ENCODE measurements around the gene NDUFA12. TPM values are rescaled to one million over a fixed set of nuclear protein-coding genes. Genes with fewer than 3 reads are reported as not detected.

NDUFA12 gene
- total RNA-seq, 1 donor from 2014 or later, result 76.5 TPM

DNA sequence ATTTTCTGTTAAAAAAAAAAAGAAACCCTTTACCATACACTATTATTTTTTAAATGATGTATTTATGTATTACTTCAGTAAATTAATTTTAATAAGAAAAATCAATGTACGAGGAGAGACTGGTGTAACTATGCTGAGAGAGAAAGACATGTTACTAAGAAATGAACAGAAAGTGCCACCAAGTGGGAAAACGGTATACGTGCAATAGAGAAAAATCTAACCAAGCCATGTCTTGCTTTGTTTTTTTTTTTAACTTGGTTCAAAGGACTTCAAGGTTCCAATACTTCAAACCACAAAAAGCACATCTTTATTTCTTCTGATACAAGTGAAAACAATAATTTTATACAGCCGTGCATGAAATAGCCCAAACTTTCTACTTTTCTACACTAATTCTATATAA, 22.9 kb downstream of the NDUFA12 start:
- no peak for DNase-seq (ENCODE audit: low spot score)

DNA sequence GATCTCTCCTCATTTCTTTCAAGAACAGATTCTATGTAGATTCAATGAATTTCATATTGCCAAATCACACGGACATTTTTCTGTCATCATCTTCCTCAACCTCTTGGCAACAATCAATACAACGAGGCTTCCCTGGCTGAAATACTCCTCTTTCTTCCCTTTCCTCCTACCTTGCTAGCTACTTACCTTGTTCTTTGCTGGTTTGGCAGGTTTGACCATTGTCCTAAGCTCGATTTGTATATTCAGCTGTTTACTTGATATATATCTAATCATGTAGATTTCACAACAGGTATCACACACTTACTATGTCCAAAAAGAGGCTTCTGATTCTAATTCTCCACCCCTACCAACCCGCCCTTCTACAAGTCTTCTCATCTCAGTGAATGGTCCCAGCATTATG, 23.6 kb downstream of the NDUFA12 start:
- DNase-seq (ENCODE audit: low spot score), result no peak

DNA sequence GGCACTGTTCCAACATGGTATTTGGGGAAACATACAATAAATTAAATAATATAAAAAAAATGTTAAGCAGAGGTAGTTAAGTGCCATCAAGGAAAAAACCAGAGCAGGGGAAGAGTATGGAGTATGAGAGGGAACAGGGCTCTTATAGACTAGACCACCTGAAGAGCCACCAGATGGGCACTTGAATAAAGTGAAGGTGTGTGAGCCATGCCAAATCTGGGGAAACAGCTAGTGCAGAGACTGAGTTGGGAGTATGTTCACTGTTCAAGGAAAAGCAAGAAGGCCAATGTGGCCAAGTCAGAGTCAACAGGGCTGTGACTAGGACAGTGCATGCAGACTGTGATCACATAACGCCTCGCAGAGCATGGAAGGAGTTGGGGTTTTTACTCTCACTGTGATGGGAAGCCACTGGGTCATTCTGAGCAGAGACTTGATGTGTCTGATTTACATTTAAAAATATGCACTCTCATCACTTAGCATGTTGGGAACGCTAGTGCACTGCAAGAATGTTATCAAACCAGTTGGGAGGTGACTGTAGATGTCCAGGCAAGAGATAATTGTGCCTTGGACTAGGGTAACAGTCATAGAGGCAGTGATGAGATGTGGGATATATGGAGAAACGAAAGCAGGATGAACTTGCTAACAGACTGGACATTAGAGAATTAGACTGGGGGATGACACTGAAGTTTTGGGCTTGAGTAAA, 25.6 kb downstream of the NDUFA12 start:
- no peak for DNase-seq (ENCODE audit: low spot score)

DNA sequence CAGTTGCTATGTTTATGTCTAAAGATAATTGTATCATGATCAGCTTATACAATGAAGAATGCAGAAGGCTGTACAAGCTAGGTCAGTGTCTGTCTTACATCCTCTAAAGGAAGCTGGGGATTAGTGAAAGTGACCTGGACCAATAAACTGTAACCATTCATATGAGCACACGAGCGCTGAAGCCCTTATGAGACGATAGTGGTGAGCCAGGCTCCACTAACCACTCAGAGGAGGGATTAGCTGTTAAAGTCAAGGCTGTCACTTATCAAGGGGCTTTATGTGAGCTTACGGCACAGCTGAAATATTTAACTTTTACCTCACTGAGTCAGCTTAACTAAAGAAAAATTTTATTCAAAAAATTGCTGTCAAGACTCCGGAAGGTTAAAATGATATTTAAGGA, 30.3 kb downstream of the NDUFA12 start:
- DNase-seq (ENCODE audit: low spot score), result no peak

DNA sequence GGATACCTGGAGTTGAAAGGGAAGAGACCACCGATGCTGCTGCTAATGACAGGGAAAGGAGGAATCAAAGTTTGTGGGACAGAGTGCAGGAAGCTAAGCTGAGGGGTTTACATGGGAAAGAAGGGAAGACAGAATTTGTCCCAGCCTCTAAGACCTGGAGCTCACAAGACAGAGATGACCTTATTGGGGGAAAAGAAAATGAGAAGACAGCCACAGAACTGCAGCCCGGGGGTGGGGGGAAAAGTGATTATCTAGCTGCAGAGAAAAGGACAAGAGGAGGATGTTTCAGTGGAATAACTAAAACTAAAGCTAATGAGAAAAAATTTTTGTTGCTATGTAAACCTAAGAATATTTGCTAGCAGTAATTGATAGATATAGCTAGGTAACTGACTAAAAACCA, 30.7 kb downstream of the NDUFA12 start:
- no peak for DNase-seq (ENCODE audit: low spot score)

DNA sequence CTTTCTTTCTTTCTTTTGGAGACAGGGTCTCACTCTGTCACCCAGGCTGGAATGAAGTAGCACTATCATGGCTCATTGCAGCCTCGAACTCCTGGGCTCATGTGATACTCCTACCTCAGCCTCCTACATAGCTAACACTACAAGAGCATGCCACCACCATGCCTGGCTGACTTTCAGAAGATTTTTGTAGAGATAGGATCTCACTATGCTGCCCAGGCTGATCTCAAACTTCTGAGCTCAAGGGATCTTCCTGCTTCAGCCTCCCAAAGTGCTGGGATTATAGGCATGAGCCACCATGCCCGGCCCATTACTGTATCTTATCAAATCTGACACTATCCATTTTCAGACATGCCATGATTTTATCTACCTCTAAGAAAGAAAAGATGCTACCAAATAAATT, 31.6 kb downstream of the NDUFA12 start:
- DNase-seq (ENCODE audit: low spot score), result no peak

DNA sequence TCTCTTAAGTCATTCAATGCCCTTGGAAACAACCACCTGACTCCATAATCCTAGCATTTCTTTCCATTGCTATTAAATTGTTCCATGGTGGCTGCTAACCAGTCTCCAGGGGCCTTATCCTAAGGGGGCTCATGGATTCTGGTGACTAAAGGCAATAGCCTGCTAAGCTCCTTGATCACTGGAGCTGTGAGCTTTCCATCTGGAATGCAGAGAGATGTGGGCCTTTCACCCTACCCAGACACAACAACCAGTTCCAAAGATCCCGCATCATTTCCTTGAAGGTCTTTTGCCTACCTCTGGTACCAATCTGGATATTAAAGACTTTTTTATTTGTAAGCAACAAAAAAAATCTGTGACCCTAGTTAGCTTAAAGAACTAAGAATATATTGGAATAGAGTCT, 32.9 kb downstream of the NDUFA12 start:
- DNase-seq (ENCODE audit: low spot score), result no peak

DNA sequence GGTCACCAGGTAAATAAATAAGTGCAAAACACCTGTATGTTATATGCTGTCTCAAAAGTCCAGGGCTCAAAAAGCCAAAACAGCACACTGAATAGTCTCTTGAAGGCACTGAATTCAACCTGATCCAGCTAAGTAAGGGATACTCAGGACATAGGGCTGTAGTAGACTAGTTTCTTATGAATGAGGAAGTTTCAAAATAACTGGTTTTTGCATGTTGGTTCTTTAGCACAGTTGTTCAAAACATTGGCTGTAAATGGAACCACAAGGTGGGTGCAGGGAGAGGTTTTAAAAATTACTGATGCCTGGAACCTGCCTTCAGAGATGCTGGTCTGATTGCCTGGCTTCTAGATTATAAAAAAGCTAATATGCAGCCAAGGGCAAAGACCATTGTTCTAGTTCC, 34.1 kb downstream of the NDUFA12 start:
- no peak for DNase-seq (ENCODE audit: low spot score)

DNA sequence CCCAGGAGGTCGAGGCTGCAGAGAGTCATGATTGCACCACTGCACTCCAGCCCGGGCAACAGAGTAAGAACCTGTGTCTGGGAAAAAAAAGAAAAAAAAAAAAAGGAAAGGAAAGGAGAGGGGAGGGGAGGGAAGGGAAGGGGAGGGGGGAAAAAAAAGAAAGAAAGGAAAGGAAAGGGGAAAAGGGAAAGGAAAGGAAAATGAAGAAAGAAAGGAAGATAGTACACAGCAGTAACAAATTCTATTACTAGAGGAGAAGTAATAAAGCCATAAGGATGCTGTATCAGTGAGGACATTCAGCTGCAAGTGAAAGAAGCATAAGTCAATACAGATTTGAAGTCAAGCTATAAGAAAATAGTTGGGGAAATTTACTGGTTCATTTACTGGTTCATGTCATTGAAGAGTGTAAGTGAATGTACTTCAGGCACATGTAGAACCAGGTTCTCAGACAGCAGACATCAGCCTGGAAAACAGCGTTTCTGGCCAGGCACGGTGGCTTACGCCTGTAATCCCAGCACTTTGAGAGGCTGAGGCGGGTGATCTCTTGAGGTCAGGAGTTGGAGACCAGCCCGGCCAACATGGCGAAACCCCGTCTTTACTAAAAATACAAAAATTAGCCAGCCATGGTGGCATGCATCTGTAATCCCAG, 37.4 kb downstream of the NDUFA12 start:
- no peak for DNase-seq (ENCODE audit: low spot score)

DNA sequence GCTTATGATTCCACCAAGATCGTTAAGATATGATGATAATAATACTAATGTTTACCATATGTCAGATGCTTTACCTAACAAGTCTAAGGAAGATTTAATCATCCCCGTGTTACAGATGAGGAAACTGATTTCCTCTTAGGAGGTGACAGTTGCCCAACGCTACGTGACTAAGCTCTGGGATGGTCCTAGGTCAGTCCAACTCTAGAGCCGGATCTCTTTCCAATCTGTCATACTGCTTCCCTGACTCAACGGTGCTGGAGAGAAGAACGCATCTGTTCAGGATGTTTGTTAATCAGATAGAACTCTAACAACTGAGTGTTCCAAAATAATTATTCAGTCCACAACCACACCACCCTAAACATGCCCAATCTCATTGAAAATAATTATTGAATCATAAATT, 39.8 kb downstream of the NDUFA12 start:
- no peak for DNase-seq (ENCODE audit: low spot score)

DNA sequence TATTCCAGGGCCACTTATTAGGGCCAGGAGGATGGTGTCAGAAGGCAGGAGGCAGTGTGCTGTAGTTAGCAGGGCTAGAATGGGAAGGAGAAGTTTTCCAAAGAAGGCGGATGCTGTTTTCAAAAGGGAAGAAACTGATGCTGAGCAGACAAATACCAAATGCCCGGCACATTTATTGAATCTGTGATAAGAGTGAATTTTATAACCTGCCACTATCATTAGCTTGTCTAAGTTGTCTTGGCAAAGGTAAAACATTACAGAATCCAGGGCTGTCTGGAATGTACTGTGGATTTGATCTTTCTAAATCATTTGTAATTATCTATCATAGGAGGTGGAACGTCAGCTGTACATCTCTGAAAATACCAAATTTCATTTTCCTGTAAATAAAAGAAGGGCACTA, 40.8 kb downstream of the NDUFA12 start:
- no peak for DNase-seq (ENCODE audit: low spot score)

DNA sequence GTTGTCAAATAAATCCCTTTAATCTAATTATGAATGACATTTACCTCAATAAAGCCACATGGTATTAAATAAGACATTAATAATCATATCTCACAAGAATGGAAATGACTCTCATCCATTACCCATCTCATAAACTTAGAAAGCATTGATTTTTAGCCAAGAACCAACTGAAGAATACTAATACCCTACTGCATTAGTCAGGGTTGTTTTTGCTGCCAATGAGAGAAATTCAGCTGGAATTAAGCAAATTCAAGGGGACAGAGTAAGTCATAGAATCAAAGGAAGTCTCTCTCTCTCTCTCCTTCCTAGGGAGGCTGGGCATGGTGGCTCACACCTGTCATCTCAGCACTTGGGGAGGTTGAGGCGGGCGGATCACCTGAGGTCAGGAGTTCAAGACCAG, 41.6 kb downstream of the NDUFA12 start:
- no peak for DNase-seq (ENCODE audit: low spot score)

DNA sequence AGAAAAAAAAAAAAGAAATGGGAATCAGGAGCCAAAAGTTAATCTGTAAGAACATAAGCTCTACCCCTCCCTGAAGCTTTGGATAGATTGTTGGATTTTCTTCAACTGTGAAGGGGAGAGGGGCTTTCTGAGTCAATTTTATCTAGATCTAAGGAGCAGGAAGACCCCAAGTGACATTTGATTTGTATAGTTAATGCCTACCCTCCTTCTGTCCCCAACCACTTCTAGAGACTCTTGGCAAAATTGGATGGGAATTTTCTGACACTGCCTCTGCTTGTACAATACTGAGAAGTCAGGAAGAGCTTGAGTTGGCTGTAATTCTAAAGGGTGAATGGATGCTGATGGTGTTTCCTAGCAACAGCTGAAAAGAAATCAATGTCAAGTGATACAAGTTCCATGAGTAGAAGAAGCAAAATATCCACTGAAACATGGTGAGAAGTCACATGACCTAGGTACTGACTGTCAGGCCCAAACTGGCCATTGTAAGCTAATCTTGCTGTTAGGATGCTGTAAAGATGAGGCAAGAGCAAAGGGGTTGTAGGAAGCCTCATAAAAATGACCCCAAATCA, 42.2 kb downstream of the NDUFA12 start:
- no peak for DNase-seq (ENCODE audit: low spot score)

DNA sequence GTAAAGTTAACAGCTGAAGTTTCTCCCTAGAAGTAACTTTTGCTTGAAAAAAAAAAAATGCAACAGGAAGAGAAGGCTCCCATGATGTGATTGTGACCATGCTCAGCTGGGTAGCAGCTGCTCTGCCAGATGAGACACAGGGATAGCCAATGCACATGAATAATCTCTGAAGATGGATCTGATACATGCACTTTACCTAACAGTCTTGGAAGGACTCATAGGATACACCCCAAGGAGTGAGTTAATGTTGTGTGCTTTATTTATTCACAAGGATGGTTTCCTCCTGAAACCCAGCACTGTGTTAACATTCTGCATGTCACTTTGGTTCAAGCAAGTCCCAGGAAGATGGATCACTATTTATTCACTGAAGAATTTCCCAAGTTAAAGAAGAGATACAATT, 46.5 kb downstream of the NDUFA12 start:
- no peak for DNase-seq (ENCODE audit: low spot score)

DNA sequence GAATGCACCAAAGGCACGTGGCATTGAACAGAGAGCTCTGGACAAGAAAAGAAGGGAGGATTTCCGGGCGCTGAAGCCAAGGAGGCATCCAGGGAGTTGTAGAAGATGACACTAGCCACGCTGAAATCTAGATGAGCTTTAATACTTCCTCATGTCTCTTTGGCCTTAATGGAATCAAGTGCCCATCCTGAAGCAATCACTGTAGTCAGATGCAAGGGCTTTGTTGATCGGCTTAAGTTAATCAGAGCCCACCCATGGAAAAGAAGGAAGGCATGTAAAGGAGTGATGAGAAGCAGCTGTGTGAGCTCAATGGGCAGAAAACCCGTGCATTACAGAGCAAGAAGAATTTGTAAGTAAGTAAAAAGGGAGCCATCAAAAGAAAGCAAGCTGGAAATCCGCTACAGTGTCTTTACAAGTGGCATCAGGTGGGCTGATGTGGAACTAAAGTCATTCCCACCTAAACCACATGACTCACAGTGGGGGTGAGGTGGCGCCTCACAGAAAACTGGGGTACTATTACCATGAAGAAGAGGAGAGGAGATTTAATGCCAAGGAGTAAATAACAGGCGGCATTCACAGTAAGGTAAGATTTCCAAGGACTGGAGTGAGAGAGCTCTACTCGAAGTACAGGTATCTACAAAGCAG, 48.4 kb downstream of the NDUFA12 start:
- DNase-seq (ENCODE audit: low spot score), result no peak

DNA sequence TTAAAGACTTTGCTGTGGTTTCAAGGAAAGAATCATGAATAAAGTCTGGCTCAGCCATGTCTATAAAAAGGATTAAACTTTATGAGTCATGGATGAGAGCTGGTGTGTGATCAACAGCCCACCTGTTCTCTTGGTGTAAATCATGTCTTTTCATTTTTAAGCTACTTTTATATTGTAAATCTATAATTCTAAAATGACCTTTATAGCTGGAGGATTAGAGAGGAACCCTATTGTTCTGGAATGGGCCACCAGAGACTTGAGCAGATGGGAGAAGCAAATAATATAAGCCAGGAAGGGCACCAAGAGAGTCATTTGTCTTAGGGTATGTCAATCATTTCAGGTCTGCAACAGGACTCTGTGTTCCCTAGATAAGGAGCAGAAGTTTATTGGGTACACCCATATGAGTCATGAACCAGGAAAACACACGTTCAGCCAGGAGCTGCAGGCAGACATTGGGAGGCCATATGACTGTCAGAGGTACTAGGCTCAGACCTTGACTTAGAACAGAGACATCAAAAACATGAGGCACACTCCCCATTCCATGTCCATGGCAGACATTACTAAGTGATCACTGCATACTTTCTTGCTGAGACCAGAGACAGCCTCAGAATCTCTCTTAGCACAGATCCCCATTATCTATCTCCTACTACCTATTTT, 49.3 kb downstream of the NDUFA12 start:
- DNase-seq (ENCODE audit: low spot score), result peak; percentile 12

DNA sequence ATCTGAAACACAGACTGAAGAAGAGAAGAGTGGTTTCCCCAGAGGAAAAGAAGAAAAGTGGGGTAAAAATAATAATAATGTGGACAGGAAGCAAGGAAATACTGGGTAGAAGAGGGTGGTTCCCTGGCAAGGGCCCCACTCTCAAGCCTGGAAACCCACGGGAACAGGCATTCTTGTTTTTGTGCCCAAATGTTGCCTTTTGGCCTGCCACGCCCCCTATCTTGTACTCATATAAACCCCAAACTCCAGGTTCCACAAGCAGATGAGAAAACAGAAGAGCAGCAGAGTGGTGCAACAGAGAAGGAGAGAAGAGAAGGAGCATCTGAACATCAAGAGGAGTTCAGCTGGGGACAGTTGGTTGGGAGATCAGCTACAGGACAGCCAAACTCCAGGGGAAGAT, 51.2 kb downstream of the NDUFA12 start:
- no peak for DNase-seq (ENCODE audit: low spot score)

DNA sequence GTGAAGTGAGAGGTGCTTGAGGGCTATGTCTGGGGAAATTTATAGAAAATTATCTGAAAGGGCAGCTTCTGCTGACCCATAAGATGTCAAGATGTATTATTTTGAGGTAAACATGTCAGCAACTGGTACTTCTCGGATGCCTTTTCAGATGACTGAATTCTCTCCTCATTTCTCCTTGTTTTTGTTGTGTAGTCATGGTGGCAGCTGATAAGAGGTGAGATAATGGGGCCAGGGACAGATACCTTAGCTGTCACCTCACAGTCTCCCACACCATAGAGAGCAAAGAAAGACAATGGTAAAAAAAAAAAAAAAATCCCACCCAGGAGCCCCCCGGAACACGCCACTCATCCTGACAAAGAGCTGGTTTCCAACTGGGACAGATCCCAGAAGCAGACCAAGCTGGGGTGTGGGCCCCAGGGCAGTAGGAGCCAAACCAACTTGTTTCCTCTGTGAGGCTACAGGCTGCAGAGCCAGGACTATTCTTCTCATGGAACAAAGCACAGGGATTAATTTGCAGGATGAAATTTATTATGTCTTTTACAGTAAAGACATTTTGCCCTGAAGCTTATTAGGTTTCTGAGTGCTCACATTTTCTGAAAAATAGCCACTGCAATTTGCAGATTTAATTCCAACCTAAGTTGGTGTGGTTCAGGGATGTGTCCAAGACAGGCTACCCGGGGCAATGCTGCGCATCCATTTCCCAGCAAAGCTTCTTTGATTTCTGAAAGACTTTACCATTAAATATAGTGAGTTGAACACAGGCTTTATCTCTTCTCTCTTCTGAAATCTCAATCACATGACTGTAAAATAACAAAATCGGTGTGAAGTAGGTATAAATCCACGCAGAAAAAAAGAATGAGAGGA, 52.2 kb downstream of the NDUFA12 start:
- DNase-seq (ENCODE audit: low spot score), result no peak

DNA sequence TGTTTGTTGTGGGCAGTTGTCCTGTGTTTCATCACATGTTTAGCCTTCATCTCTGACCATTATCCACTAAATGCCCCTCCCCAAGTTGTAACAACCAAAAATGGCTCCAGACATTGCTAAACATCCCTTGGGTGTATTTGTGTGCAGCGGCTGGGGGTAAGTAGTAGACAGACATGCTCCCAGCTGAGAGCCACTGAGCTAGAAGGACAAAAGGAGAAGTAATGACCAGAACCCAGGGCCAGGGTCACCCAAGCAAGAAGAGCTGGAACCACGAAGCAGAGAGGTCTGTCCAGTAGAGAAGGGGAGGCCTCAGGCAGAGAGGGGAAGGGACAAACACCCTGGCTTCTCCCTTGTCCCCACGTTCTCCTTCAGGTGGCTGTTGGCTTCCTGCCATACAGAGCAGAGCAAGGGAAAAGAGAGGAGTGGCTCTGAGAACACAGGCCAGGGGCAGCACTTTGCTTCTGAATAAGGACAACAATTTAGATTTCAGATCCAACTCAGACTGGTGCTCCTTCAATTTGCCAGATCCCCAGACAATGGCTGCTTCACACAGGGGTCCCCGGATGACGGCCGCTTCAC, 55.2 kb downstream of the NDUFA12 start:
- no peak for DNase-seq (ENCODE audit: low spot score)

DNA sequence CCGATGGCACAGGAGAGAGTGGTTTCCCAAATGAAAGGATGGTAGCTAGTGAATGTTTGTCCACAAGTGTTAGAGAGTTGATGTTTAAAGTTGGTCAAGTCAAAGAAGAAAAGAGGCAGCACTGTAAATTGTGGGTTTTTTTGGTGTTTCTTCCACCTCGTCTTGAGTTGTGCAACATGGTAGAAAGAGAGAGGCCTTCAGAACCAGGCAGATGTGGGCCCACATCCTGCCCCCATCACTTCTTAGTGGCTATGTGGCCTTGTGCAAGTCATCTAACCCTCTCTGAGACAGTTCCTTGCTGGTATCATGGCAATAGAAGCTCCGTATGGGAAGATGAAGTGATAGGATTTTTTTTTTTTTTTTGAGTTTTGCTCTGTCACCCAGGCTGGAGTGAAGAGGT, 60.8 kb downstream of the NDUFA12 start:
- no peak for DNase-seq (ENCODE audit: low spot score)

DNA sequence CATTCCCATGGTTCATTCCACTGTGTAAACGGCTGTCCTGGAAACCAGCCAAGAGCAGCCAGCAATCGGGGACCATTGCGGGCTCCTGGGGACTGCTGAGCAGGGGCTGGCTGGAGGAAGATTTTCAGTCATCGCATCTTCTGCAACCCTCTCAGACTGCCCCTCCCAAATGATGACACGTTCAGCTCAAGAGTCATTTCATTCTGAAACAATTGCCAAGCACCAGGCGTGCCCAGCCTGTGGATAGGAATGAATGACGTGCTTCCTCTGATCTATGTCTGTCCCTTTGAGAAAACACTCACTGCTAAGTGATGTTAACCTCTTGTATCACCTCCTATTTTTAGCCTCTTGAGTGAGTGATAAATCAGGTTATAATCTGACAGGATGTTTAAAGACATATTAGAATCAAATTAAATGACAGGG, 62.0 kb downstream of the NDUFA12 start:
- DNase-seq (ENCODE audit: low spot score), result peak; percentile 10

All from mucosa of gallbladder (tissue), 1 donor.